ENCODE results near the gene CTNNBL1.

CTNNBL1 gene

GRCh38 chr20:37914672-37915433, 221.0 kb downstream of the CTNNBL1 start:
- DNase-seq (ENCODE audit: low read depth, low spot score), result no peak

DNA sequence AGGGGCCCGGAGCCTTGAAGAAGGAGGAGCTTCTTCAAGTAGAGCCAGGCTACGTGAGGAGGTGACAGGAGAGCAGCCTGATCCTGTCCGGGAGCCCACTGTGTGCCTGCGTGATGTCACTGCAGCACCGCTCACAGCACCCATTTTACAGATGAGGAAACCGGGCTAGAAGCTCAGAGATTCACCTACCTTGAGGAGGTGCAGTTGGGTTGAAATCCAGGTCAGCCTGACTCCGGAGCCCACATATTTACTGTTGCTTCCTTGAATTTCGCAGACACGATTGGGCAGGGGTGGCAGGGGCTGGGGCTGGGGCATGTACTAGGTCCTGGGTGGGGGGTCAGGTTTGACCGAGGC, 221.6 kb downstream of the CTNNBL1 start:
- no peak for DNase-seq (ENCODE audit: low read depth, low spot score)

GRCh38 chr20:37915800-37916570, 222.2 kb downstream of the CTNNBL1 start:
- no peak for DNase-seq (ENCODE audit: low read depth, low spot score)

GRCh38 chr20:37917461-37917860, 223.6 kb downstream of the CTNNBL1 start:
- DNase-seq (ENCODE audit: low read depth, low spot score), result no peak

DNA sequence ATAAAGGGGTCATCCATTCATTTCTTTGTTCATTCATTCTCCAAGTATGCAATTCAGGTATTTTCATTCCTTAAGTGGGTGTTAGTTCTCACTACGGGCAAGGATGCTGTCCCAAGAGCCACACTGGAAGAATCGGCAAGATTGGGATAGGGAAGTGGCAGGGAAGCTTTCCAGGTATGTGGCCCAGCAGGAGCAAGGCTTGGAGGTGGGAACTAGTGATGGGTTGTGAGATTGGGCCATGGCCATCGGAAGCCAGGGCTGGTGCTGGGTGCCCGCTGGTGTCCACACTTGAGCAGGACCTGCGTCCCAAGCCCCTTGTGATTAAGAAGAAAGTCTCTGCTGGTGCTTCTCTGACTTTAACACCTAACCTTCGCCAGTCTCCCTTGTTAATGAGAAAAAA, 224.2 kb downstream of the CTNNBL1 start:
- DNase-seq (ENCODE audit: low read depth, low spot score), result no peak

DNA sequence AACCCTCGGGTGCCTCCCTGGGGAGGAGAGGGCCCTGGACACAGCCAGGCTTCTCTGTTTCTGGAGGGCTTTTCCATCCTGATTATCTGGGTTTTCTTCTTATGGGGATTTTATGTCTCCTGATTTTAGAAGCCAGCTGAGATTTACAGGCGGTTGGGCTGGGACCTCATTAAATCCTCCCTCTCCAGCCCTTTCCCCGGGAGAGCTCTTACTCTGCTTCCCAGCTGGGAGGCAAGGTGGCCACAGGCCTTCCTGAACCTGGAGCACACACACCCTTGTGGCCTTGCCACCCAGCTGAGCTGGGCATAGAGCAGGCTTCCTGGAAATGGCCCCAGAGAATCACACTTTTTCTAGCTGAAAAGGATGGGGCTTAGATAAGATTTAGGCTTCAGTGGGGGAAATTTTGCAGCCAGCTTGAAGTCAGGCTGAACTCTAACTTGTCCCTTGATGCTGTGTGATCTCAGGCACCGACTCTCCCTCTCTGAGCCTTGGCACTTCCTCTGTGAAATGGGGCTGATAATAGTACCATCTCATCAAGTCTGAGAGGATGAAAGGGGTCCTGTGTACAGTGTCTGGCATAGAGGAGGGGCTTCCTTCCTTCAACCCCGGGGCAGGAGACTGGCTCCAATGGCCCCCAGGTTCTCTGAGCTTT, 225.7 kb downstream of the CTNNBL1 start:
- no peak for DNase-seq (ENCODE audit: low read depth, low spot score)

DNA sequence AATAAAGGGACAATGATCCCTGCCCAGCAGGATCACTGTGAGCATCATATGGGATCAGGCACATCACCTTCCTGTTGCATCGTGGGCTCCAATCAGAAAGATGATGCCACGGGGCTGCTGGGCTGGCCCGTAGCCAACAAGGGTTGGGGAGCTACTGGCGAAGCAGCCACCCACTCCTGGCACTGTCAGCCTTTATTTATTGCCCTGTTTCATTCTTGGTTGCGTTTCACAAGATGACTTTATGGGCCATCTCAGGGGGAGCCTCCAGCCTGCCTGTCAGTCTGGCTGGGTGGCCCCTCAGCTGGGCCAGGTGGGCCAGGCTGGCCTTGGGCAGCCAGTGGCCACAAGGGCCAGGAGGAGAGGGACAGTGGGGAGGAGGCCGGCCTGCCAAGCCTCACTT, 226.4 kb downstream of the CTNNBL1 start:
- no peak for DNase-seq (ENCODE audit: low read depth, low spot score)

GRCh38 chr20:37920679-37921322, 227.0 kb downstream of the CTNNBL1 start:
- DNase-seq (ENCODE audit: low read depth, low spot score), result no peak

DNA sequence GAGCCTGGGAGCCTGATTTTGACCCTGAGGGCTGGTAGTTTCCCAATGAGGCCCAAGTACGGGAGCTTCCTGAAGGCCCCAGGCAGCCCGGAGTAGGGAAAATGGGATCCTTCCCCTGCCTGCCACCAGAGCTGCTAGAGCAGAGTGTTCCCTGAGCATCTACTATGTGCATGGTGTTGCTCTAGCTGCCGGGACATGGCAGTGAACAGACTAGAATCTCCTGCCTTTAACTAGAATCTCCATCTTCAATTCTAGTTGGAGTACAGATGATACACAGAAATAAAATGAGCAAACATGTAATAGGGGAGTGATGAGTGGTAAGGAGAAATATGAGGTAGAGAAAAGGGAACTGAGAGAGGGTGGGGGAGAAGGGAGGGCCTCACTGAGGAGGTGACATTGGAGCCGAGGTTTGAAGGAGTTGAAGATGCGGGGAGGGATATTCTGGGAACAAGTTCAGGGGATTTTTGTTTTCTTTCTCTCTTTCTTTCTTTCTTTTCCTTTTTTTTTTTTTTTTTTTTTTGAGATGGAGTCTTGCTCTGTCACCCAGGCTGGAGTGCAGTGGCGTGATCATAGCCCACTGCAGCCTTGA, 227.6 kb downstream of the CTNNBL1 start:
- DNase-seq (ENCODE audit: low read depth, low spot score), result no peak

Measured in smooth muscle cell of the brain vasculature (primary cell).